ENCODE results near the gene ECSCR. TPM values are rescaled to one million over a fixed set of nuclear protein-coding genes. Genes with fewer than 3 reads are reported as not detected.

The ECSCR gene
- total RNA-seq, 1 donor from 2014 or later = 565 TPM

- Mint-ChIP-seq H3K27ac (ENCODE audit: unreplicated experiment) (no peak overlapping the region), H3K4me3 (ENCODE audit: unreplicated experiment) (no peak overlapping the region), H3K9me3 (ENCODE audit: unreplicated experiment) (no peaks in the 10 kb centered on the region), H3K36me3 (ENCODE audit: low read depth, unreplicated experiment) (peaks cover 47% of the 10 kb centered on the region), H3K4me1 (ENCODE audit: unreplicated experiment) (peaks cover 11% of the 10 kb centered on the region), H3K27me3 (ENCODE audit: unreplicated experiment) (no peaks in the 10 kb centered on the region)
- DNase-seq (ENCODE audit: low spot score) = no peak
- TF ChIP-seq CTCF (IDR thresholded peaks at IDR 0.05; ENCODE audit: unreplicated experiment) = no peak
These were observed 47.9 kb downstream of the ECSCR start for GRCh38 chr5:139414581-139415130.

- H3K36me3 Mint-ChIP-seq (ENCODE audit: low read depth, unreplicated experiment) = peaks cover 43% of the 10 kb centered on the region
- H3K9me3 Mint-ChIP-seq (ENCODE audit: unreplicated experiment) = no peaks in the 10 kb centered on the region
- no peaks in the 10 kb centered on the region for H3K27me3 Mint-ChIP-seq (ENCODE audit: unreplicated experiment)
- no peak for TF ChIP-seq CTCF (IDR thresholded peaks at IDR 0.05; ENCODE audit: unreplicated experiment)
- no peak overlapping the region for H3K27ac Mint-ChIP-seq (ENCODE audit: unreplicated experiment)
- no peak for DNase-seq (ENCODE audit: low spot score)
- peaks cover 7% of the 10 kb centered on the region for H3K4me1 Mint-ChIP-seq (ENCODE audit: unreplicated experiment)
- H3K4me3 Mint-ChIP-seq (ENCODE audit: unreplicated experiment) = no peak overlapping the region
These were observed 48.6 kb downstream of the ECSCR start for GRCh38 chr5:139413963-139414362.

- Mint-ChIP-seq H3K36me3 (ENCODE audit: low read depth, unreplicated experiment) (peaks cover 35% of the 10 kb centered on the region), H3K9me3 (ENCODE audit: unreplicated experiment) (no peaks in the 10 kb centered on the region), H3K4me1 (ENCODE audit: unreplicated experiment) (no peaks in the 10 kb centered on the region), H3K27ac (ENCODE audit: unreplicated experiment) (no peak overlapping the region), H3K4me3 (ENCODE audit: unreplicated experiment) (no peak overlapping the region), H3K27me3 (ENCODE audit: unreplicated experiment) (no peaks in the 10 kb centered on the region)
- DNase-seq (ENCODE audit: low spot score) = no peak
- no peak for TF ChIP-seq CTCF (IDR thresholded peaks at IDR 0.05; ENCODE audit: unreplicated experiment)
These were observed 49.4 kb downstream of the ECSCR start for GRCh38 chr5:139413153-139413552.

GRCh38 chr5:139410993-139411828 lies 51.3 kb downstream of the ECSCR start:
- TF ChIP-seq CTCF (IDR thresholded peaks at IDR 0.05; ENCODE audit: unreplicated experiment) = no peak

More at GRCh38 chr5:139410993-139411828, 51.3 kb downstream of the ECSCR start:
- no peak for DNase-seq (ENCODE audit: low spot score)
- Mint-ChIP-seq H3K36me3 (ENCODE audit: low read depth, unreplicated experiment) (peaks cover 34% of the 10 kb centered on the region), H3K27me3 (ENCODE audit: unreplicated experiment) (no peaks in the 10 kb centered on the region), H3K27ac (ENCODE audit: unreplicated experiment) (no peak overlapping the region), H3K4me1 (ENCODE audit: unreplicated experiment) (peaks cover 6% of the 10 kb centered on the region), H3K9me3 (ENCODE audit: unreplicated experiment) (no peaks in the 10 kb centered on the region), H3K4me3 (ENCODE audit: unreplicated experiment) (peak overlapping the region; percentile 68)

Data from endothelial cell (in vitro differentiated cells).